GM12864 (cell line): ENCODE measurements around the gene DPAGT1.

Source experiments
- DNase-seq: peaks from one replicate; pipeline ENCODE4 v3.0.0-alpha.2; 2011; ENCODE audit warnings: low read depth
- H3K4me3 ChIP-seq: 2 replicates; pipeline ENCODE4 v1.5.1; 2011; ENCODE audit warnings: mild to moderate bottlenecking, low read depth, low read length, control low read depth
- TF ChIP-seq, protein P1 (sequence below): IDR thresholded peaks from 2 replicates; pipeline ENCODE4 v1.5.1; 2011; ENCODE audit warnings: low read depth, mild to moderate bottlenecking, moderate library complexity, low read length, control low read depth, inconsistent platforms; ENCODE audit errors: missing control alignments

The DPAGT1 gene

DNA sequence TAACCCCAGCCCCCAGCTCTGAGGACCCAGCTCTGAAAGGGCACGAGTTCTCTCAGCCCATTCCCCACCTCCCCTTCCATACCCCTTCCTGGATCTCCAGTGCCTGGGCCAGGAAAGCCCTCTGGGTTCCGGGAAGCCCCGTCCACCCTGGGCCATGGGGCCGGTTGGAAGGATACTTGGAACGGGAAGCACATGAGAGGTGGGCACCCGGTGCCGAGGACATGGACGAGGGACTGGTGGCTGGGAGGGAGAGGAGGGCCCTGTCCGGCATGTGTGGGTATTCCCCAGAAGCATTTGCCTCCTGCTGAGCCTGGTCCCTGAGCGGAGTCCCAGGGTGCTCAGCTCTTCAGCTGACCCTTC lies 14.6 kb upstream of the DPAGT1 start:
- TF ChIP-seq, protein P1, sequence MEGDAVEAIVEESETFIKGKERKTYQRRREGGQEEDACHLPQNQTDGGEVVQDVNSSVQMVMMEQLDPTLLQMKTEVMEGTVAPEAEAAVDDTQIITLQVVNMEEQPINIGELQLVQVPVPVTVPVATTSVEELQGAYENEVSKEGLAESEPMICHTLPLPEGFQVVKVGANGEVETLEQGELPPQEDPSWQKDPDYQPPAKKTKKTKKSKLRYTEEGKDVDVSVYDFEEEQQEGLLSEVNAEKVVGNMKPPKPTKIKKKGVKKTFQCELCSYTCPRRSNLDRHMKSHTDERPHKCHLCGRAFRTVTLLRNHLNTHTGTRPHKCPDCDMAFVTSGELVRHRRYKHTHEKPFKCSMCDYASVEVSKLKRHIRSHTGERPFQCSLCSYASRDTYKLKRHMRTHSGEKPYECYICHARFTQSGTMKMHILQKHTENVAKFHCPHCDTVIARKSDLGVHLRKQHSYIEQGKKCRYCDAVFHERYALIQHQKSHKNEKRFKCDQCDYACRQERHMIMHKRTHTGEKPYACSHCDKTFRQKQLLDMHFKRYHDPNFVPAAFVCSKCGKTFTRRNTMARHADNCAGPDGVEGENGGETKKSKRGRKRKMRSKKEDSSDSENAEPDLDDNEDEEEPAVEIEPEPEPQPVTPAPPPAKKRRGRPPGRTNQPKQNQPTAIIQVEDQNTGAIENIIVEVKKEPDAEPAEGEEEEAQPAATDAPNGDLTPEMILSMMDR, result no peak
- H3K4me3 ChIP-seq, result no peak overlapping the region
- DNase-seq, result no peak

DNA sequence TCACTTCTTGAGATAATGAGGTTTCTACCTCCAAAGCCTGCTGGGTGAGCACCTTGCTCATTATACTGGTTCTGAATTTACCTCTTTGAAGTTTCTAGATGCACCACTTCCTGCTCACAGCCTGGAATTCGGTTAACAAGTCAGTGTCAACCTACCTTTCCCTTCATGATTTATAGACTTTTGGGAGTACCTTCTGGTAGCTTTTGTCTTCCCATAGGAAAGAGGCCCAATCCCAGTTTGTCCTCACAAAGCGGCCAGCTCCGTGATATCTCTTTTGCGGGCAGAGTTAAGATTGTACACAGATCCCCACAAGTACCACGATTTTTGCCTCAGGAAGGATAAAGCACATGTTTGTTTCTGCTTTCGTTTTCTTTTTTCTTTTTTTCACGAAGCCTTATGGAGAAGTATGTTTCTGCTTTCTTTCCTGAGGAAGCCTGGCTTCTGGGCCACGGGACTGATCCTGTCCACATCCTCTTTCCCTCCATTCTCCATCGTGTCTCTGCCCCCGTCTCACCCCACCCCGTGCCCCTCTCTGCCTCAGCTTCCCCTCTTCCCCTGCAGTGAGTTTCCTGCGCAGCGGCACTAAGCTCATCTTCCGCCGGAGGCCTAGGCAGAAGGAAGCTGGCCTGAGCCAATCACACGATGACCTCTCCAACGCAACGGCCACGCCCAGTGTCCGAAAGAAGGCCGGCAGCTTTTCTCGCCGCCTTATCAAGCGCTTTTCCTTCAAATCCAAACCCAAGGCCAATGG lies 14.0 kb upstream of the DPAGT1 start:
- TF ChIP-seq, protein P1, result no peak
- DNase-seq, result no peak
- no peak overlapping the region for H3K4me3 ChIP-seq

DNA sequence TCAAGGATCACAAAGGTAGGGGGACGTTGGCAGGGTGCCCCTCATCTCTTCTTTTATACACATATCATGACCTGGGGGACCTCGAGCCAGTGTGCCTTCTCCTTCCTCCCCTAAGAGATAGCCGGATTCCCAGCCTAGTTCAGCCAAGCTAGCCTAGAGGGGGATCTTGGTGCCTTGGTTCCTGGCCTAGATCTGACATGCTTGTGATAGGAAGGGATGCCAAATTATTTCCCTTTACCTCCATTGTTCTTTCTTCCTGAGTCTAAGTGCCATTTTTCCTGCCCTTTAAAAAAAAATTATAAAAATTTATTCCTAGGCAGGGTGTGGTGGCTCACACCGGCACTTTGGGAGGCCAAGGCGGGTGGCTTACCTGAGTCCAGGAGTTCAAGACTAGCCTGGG lies 12.7 kb upstream of the DPAGT1 start:
- TF ChIP-seq, protein P1, result no peak
- DNase-seq, result no peak
- no peak overlapping the region for H3K4me3 ChIP-seq

DNA sequence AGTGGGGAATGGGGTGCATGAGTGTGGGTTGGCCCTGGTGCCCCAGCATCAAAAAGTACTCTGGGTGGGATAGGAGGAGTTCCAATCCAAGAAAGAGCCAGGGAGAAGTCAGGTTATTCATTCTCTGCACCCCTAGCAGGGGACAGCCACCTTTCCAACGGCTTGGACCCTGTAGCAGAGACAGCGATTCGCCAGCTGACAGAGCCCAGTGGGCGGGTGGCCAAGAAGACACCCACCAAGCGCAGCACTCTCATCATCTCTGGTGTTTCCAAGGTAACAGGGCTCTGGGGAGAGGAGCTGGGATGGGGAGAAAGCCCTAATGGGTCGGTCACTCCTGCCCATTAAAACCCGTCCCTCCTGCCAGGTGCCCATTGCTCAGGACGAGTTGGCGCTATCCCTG lies 12.1 kb upstream of the DPAGT1 start:
- no peak overlapping the region for H3K4me3 ChIP-seq
- TF ChIP-seq, protein P1, result no peak
- DNase-seq, result no peak

DNA sequence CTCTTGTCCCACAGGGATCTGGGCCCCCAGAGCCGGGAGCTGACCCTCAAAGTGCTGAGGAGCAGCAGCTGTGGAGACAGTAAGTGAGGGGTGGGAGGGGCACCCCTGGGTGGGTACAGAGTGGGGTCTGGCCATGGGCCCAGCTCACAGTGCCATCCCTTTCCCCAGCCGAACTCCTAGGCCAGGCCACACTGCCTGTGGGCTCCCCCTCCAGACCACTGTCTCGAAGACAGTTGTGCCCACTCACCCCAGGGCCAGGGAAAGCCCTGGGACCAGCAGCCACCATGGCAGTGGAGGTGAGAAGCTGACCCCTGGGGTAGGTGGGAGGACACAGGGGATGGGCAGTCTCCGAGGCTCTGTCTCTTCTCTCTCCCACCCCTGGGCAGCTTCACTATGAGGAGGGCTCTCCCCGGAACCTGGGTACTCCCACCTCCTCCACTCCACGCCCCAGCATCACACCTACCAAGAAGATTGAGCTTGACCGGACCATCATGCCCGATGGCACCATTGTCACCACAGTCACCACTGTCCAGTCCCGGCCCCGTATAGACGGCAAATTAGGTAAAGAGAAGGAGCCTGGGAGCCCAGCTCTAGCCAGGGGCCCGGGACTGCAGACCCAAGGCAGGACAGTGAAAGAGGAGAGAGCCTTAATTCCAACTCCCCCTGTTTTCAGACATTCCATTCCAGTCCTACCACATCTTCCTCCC lies 10.8 kb upstream of the DPAGT1 start:
- DNase-seq, result no peak
- TF ChIP-seq, protein P1, result no peak
- H3K4me3 ChIP-seq, result no peak overlapping the region

DNA sequence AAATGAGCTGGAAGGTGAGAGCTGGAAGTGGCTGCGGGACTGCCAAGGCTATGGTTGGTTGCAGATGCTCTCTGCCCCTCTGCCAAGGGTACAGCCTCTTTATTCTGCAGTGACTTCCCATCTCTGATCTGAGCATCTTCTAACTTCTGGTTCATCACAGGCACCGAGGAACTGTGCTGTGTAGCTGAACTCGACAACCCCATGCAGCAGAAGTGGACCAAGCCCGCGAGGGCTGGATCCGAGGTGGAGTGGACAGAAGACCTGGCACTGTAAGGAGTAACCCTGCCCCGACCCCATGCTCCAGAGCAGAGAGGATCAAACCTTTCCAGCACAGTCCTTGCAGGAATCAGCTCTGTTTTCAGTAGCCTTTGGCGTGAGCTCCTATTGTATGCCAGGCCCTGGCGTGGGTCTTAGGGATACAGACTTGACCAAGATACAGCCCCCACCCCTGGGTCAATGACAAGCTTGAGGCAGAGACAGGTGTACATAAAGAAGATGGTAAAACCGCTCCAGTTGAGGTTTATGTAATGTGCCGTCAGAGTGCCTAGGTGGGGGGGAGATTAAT lies 9.8 kb upstream of the DPAGT1 start:
- no peak for DNase-seq
- TF ChIP-seq, protein P1, result no peak
- H3K4me3 ChIP-seq, result no peak overlapping the region
